HG03095 (cell line): Measurements from ENCODE around the gene ASXL2.

Experiments used
- ATAC-seq: cut with Tn5 transposase; IDR thresholded peaks from one replicate; pipeline ENCODE4 v1.9.1; 2021; ENCODE audit warnings: moderate library complexity; ENCODE audit not compliant: unreplicated experiment

Gene ASXL2

DNA sequence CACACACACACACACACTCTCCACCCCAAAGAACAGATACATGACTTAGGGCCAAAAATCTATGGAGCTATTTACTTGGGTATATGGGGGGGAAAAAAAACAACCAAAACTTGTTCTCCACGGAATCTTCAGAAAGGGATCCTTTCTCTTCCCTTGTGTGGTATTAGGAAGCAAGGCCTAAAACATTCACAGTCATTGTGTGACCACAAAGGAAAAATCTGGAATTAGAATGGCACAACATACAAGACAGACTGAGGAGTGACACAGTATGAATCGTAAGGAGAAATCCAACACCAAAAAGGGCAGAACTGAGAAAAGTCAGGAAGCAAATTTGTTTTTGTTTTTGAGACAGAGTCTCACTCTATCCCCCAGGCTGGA is 70.3 kb downstream of the ASXL2 start:
- no peak for ATAC-seq

DNA sequence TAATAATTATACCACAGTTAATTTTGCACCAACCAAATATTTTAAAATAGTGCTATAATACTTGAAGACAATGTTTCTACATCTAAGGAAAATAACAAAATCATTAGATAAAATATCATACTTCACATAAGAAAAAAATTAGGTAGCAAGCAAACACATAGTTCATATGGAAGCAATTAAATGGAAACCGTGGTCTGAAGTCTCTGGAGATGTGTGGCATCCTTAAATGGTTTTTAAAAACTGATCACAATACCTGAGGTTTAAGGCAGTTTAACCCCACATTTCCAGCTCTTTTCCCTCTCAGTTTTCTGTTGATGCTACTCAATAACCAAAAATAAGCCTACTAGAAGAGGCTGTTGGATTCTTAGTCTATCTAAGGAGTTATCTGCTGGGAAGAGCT is 71.3 kb downstream of the ASXL2 start:
- no peak for ATAC-seq

DNA sequence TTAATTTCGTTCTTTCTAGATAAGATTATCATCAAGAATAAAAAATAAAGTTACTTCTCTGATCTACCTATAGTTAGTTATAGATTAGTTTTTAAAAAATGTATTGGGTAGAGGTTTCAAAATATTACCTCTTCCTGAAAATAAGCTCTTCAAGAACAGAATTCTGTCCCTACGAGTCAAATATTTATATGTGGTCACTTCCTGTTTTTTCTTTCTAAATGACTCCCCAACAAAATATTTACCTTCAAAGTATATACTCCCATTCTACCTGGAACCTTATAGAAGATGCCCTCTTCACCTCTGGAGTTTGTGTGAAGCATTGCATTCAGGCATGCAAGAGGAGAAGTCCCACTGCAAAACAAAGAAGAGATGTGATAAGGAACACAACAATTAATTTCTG is 72.3 kb downstream of the ASXL2 start:
- ATAC-seq = no peak

DNA sequence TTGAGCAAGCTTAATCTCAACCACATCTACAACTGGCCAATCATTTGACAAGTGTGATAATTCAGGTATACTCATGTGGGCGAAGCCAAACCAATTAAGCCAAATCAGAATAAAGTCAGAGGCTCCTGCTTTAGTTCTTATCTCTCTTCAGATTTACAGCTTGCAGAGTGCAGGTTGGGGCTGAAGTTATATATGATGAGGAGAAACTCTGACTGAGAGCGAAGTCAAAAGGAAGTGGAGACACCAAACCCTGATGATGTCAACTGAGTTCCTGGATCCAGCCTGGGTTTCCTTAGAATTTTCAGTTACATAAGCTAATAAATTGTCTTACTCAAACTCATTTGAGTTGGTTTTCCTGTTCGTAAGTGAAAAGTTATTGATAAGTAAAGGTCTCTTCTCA is 73.9 kb downstream of the ASXL2 start:
- ATAC-seq = no peak

DNA sequence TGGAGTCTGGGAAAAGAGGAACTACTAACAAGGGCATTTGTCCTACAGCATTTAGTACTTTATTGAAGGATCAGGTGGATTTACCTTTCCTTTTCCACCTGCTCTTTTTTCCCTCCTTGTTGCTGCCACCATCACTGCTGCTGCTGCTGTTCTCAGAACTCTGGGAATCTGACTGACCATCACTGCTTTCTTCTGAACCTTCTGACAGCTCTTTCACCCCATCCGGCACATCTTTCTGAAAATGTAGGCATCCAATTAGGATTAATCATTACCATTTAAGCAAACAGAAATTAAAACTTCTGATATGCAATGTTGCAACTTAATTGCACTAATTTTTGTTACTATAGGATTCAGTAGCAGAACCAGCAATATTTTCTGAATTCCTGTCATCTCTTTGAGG is 79.0 kb downstream of the ASXL2 start:
- ATAC-seq = no peak

DNA sequence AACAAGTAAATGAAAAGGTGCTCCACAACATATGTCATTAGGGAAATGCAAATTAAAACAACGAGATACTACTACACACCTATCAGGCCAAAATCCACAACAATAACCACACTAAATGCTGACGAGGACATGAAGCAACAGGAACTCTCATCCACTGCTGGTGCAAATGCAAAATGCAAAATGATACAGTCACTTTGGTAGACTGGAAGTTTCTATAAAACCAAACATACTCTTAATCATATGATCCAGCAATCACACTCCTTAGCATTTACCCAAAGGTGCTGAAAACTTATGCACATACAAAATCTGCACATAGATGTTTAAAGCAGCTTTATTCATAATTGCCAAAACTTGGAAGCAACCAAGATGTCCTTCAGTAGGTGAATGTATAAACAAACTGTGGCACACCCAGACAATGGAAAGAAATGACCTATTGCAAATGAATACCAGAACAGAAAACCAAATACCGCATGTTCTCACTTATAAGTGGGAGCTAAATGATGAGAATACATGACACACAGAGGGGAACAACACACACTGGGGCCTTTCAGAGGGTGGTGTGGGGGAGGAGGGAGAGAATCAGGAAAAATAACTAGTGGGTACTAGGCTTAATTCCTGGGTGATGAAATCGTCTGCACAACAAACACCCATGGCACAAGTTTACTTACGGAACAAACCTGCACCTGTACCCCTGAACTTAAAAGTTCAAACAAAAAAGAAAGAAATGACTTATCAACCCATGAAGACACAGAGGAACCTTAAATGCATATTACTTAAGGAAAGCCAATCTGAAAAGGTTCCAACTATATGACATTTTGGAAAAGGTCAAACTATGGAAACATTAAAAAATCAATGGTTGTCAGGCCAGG is 80.4 kb downstream of the ASXL2 start:
- no peak for ATAC-seq

DNA sequence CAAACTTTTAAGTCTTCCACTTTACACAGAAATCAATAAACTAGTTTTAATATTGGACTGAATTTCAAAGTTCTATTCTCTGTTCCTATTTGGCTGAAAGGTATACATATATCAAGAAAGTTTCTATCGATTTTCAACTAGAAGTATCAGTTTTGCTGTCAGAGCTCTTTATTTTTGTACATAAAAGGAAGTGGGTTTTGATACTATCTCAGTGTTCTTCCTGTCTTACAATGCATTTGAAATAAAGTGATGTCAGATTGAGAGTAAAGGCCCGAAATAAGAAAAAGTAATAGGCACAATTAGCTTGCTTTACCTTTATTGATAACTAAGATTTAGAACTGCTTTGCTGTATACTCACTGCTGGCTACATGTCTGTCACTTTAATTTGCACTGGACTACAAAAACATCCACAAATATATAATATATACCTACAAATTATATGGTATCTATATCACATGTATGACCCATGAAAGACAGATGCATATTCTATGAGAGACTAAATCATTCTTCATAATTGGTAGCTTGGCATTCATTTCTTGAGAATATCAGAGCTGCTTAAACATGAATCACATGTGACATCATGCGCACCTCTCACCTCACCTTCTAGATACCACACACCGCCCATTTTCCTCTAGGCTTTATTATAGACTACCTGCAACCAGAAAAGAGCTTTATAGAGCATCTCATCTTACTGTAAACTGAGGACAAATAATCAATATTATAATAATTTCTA is 83.6 kb downstream of the ASXL2 start:
- peak; percentile 69 for ATAC-seq

DNA sequence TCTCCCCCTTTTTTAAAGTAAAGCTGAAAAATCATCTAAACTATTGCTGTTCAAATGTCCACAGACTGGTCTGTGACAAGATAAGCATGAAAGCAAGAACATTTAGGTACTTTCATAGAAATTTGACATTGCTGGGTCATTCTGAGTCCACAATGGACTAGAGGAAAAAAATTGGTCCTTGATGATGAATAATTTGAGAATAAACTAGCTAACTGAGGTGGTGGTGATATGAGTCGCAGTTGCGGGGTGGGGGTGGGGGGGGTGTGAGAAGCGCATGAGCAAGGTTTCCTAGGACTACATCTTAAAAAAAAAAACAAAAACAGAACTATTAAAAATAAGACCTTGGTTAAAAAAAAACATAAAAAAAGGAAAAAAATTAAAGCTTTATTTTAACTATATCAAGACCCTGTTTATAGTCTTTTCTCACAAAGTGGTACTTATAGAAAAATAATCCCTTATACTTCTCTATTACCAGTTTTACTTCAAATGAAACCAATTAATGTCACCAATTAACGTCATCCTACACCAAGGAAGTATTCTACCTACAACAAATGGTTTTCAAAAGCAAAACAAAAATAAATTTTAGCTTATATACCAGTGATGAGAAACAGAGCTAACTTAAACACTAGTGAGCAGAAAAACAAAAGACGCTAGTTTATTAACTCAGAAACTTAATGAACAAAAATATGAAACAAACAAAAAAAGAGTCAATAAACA is 88.1 kb downstream of the ASXL2 start:
- no peak for ATAC-seq

DNA sequence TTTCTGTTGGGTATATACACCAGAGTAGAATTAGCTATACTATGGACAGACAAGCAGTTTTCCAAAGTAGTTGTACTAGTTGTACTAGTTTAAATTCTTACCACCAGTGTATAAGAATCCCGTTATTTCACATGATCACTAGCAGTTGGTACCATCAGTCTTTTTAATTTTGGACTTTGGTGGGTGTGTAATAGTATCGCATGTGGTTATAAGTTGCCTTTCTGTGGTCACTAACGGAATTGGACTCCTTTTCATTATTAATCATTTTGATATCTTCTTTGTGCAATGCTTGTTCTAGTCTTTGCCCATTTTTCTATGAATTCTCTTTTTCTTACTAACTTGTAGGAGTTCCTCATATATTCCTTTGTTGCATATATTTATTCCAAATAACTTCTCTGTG is 89.8 kb downstream of the ASXL2 start:
- no peak for ATAC-seq

DNA sequence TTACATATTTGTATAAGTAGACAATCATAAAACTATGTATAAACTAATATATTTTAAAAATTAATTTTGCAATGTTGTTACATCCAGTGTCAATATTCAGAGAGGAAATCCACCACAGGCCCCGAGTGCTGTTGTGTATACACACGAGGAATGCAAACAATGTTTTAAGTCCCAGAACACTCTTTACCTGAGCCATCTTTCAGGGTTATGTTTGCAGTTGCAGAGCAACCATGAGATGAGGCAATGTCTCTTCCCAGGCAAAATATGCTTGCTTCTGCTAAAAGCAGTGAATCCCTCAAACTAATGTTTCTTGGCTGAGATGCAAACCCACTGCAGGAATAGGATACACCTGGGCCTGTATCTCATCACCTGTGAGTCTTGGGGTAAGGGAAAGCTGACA is 91.3 kb downstream of the ASXL2 start:
- ATAC-seq = no peak

DNA sequence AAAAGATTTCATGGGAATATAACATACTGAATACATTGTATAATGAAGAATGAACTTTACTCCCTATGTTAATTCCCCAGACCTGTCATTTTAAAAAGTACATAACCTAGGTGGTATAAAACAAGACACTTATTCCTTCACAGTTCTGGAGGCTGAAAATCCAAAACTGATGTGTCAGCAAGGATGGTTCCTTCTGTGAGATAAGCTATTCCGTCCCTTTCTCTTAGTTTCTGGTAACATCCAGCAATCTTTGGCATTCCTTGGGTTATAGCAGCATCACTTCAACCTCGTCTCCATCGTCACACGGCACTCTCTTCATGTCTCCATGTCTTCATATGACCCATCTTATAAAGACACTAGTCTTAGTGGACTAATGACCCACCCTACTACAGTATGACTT is 93.9 kb downstream of the ASXL2 start:
- ATAC-seq = no peak

DNA sequence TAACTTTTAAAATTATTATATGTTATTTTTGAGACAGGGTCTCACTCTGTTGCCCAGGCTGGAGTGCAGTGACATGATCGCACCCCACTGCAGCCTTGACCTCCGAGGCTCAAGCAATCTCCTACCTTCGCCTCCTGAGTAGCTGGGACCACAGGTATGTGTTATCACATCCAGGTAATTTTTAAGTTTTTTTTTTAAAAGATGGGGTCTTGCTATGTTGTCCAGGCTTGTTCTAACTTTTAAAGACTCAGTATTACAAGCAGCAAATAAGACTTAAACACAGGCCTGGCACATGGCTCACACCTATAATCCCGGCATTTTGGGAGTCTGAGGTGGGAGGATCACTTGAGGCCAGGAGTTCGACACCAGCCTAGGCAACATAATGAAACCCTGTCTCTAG is 101.2 kb downstream of the ASXL2 start:
- no peak for ATAC-seq

DNA sequence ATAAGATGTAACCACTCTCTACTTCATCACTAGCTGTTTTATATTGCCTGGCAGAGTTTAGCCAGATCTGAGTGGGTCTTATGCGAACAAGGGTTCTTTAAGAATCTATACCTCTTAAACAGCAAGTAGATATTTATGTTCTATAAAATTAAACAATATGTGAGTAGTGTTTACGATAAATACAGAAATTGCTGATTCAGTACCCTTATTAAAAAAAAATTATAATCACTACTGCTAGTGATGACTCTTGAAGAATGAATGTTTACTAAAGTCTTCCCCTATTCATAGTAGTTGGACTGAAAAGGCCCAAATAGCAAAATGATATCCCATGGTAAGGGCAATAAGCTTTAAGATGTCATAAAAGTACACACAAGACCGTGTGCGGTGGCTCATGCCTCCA is 106.2 kb downstream of the ASXL2 start:
- no peak for ATAC-seq

DNA sequence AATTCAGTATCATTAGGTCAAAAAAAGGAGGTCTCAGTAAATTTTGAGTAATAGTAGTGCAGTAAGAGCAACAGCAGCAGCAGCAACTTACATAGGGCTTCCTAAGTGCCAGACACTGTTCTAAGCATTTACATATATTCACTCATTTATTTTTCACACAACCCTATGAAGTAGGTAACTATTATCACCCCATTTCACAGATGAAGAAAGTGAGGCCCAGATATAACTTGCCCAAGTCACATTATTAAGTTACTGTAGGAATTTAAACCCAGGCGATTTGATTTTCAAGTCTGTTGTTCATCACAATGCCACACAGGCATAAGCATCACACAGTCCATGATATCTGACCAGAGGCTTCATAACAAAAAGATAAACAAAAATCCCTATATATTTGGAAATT is 114.7 kb downstream of the ASXL2 start:
- ATAC-seq = no peak

DNA sequence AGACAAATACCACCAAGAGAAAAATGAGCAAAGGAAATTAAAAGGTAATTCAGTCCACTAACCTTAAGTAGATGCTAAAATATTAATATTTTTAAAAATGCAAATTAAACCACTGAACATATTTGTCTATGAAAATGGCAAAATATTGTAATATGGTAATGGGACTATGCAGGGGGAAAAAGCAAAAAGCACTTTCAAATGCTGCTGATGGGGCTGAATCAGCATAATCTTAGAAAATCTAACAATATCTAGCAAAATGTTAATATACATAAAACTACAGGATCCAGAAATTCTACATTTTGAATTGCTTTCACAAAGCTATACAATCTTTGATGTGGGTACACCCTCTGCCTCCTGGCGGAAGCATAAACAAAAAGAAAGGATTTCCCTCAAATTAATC is 118.0 kb downstream of the ASXL2 start:
- ATAC-seq = no peak

DNA sequence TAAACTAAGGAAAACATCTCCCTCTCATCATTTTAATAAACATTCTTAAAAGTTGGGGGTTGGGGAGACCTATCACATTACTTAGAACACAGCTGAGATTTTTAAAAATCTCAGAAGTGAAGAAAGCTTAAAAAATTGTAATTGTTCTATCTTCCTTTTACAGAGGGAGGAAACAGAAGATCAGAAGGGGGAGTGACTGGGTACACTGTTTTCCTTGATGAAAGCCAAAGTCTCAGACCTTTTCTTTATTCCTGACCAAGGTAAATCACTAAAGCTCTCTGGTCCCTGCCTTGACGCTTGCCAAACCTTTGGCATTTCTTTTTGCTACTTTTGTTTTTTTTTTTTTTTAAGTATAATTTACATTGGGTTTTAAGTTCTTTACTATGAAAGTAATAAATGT is 119.9 kb downstream of the ASXL2 start:
- no peak for ATAC-seq

DNA sequence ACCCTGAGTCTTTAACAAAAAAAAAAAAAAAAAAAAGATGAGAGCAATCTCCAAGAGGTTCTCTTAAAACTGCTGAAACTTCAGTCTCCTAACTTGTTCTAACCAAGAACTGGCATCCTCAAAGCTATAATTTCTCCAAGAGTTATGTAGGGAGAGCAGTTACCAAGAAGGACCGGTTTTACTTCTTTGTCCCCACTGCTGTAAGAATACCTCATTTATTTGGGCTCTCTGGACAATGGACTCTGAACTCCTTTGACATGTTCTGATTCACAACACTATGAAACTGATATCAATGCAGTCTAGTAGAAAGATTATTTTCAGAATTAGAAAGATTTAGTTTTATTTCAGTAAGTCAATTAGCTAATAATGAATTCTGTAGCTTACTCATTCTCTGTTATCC is 120.4 kb downstream of the ASXL2 start:
- ATAC-seq = no peak

DNA sequence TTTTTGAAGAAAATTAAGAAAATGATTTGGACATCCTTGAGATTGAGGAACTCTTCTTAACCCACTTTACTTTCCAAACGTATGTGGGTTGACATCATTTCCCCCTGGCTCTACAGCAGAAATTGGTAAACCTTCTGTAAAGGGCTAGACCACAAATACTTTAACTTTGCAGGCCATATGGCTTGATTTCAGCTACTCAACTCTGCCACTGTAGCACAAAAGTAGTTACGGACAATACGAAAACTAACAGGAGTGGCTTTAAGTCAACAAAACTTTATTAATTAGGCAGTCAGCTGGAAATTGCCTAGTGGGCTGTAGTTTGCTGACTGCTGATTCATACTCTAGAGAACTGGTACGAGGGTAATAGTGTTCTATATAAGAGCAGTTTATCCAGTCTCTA is 121.8 kb downstream of the ASXL2 start:
- ATAC-seq = no peak

DNA sequence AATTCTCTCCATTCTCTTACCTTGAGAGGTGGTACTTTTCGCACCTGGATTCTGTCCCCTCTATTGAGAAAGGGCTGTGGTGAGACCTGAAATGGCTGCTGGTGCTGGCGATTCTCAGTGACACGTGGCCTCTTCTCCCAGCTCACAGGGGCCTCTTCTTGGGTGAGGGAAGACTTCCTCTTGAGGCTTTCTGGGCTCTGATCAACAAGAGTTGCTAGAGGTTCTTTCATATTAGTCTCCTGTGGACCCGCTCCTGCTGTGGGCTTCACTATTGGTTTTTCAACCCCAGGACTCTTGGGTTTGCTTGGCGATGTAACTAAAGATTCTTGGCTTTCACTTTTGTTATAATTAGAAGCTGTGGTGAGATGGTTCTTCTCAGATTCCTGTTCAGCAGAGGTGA is 128.6 kb downstream of the ASXL2 start:
- no peak for ATAC-seq

DNA sequence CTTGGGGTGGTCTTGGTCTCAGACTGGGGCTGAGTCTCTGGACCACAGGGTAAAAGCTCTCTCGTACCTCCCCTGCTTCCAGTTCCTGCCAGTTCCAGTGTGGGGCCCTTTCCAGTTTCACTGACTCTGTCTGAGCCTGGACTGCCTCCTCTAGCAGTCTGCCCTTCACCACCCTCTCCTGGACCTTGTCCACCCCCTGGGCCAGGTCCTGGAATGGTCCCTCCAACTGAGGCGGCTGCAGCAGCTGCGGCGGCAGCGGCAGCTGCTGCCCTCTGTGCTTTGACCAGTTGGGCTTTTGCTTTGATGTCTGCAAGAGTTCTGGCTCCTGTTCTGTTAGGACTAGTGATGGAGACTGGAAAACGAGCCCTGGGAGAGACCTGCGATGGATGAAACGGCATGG is 134.2 kb downstream of the ASXL2 start:
- ATAC-seq = no peak

DNA sequence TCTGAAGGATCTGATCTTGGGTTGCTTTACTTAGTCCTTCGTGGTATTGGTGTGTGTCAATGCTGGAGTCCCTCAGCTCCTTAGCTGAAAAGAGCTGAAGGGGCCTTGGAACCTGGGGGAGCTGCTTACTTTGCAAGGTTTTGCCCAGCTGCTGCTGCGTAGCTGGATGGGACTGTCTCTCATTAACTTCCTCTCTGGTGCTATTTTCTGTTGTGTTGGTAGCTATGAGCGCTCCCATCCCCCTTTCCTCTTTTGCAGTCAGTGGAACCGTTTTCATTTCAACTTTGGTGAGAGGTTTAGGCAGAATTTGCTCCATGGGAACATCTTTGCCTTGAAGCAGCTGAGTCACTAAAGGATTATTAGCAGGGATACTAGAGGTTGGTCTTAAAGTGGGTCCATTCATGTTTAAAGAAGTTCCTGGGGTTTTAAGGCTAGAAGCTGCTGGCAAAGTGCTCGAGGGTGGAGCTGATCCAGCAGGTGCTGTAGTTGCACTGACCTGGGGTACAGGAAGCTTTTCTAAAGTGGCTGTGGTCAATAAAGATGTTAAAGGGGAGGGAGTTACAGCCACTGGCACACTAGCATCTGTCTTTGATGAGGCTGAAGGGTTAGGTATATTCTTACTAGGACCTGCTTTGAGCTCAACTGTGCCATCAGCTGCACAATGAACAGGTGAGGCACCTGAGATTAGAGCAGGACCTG is 135.0 kb downstream of the ASXL2 start:
- peak; percentile 60 for ATAC-seq
